DOHH2 (cell line): ENCODE results near the gene GLRA3.

ENCODE experiments used
- H3F3A ChIP-seq: fragments of 200-600 bp; sonication (generic), shearing (Covaris generic); 2 replicates; pipeline ENCODE4 v1.6.0; 2016; ENCODE audit warnings: antibody characterized with exemption, mild to moderate bottlenecking; ENCODE audit not compliant: control insufficient read depth, insufficient read depth
- H3K27ac ChIP-seq: fragments of 200-600 bp; sonication (generic); 2 replicates; pipeline ENCODE4 v1.5.1; 2014; ENCODE audit warnings: low read depth, mild to moderate bottlenecking, low read length, moderate library complexity
- H3K27me3 ChIP-seq: fragments of 200-600 bp; sonication (generic); 2 replicates; pipeline ENCODE4 v1.6.1; 2014; ENCODE audit warnings: mild to moderate bottlenecking, low read length, mixed read lengths; ENCODE audit not compliant: control insufficient read depth
- H3K36me3 ChIP-seq: fragments of 200-600 bp; sonication (generic); 2 replicates; pipeline ENCODE4 v1.6.1; 2014; ENCODE audit warnings: mild to moderate bottlenecking, low read length, moderate library complexity, mixed read lengths; ENCODE audit not compliant: control insufficient read depth
- H3K4me1 ChIP-seq: fragments of 200-600 bp; sonication (generic); 2 replicates; pipeline ENCODE4 v1.6.1; 2014; ENCODE audit warnings: mild to moderate bottlenecking, low read length, mixed read lengths; ENCODE audit not compliant: control insufficient read depth
- H3K4me2 ChIP-seq: fragments of 200-600 bp; sonication (generic); 2 replicates; pipeline ENCODE4 v1.6.0; 2014; ENCODE audit warnings: mild to moderate bottlenecking, low read length, moderate library complexity
- H3K4me3 ChIP-seq: fragments of 200-600 bp; sonication (generic); 2 replicates; pipeline ENCODE4 v1.5.1; 2014; ENCODE audit warnings: mild to moderate bottlenecking, low read length, mixed read lengths
- H3K79me2 ChIP-seq: fragments of 200-600 bp; sonication (generic); 2 replicates; pipeline ENCODE4 v1.6.1; 2014; ENCODE audit warnings: mild to moderate bottlenecking, low read length, mixed read lengths; ENCODE audit not compliant: control insufficient read depth
- H3K9me2 ChIP-seq: fragments of 200-600 bp; sonication (generic); replicated peaks from 2 replicates; pipeline ENCODE4 v1.6.1; 2014; ENCODE audit warnings: mild to moderate bottlenecking, low read length, mixed read lengths; ENCODE audit not compliant: control insufficient read depth
- H3K9me3 ChIP-seq: fragments of 200-600 bp; sonication (generic); 2 replicates; pipeline ENCODE4 v1.6.1; 2014; ENCODE audit warnings: antibody characterized with exemption, low read length, mixed read lengths; ENCODE audit not compliant: control insufficient read depth, insufficient read depth
- H4K20me1 ChIP-seq: fragments of 200-600 bp; sonication (generic); 2 replicates; pipeline ENCODE4 v1.6.0; 2014; ENCODE audit warnings: low read depth, mild to moderate bottlenecking, antibody characterized with exemption, low read length, moderate library complexity; ENCODE audit not compliant: control insufficient read depth, insufficient read depth
- EZH2phosphoT487 ChIP-seq: fragments of 200-600 bp; sonication (generic); IDR thresholded peaks from 2 replicates; pipeline ENCODE4 v1.6.1; 2017; ENCODE audit warnings: borderline replicate concordance, mild to moderate bottlenecking, antibody characterized with exemption, low read length, moderate library complexity, mixed read lengths
- TF ChIP-seq, protein P1 (sequence below): fragments of 200-600 bp; sonication (generic); IDR thresholded peaks from one replicate; pipeline ENCODE4 v1.5.1; 2014; ENCODE audit warnings: antibody characterized with exemption, mild to moderate bottlenecking, low read depth, low read length; ENCODE audit not compliant: poor library complexity, severe bottlenecking

Gene GLRA3

DNA sequence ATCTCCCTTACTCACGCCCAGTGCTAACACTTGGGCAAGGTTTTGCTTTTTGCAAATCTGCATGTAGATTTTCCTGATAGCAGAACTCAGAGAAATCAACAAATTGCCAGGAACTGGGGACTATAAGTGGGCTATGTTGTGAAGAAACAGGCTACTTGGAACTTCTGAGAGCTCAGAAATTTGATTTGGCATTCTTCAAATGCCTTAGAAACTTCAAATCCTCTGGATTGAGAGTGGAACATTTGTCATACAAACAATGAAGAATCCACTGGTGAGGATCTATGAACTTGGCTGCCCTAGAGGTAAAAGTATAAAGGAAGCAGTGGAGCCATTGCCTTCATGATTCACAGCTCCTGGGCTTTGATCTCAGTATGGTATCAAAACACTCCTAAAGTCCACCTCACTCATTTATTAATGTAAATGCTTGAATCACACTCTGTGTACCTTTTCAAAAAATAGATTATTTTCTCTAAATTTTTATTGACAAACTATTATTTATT, 126.0 kb downstream of the GLRA3 start:
- no peak for TF ChIP-seq EZH2phosphoT487
- TF ChIP-seq, protein P1, sequence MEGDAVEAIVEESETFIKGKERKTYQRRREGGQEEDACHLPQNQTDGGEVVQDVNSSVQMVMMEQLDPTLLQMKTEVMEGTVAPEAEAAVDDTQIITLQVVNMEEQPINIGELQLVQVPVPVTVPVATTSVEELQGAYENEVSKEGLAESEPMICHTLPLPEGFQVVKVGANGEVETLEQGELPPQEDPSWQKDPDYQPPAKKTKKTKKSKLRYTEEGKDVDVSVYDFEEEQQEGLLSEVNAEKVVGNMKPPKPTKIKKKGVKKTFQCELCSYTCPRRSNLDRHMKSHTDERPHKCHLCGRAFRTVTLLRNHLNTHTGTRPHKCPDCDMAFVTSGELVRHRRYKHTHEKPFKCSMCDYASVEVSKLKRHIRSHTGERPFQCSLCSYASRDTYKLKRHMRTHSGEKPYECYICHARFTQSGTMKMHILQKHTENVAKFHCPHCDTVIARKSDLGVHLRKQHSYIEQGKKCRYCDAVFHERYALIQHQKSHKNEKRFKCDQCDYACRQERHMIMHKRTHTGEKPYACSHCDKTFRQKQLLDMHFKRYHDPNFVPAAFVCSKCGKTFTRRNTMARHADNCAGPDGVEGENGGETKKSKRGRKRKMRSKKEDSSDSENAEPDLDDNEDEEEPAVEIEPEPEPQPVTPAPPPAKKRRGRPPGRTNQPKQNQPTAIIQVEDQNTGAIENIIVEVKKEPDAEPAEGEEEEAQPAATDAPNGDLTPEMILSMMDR, result no peak
- H3K9me2 ChIP-seq, result no peaks in the 10 kb centered on the region
- no peaks in the 10 kb centered on the region for H3K36me3 ChIP-seq
- H3F3A ChIP-seq, result no peaks in the 10 kb centered on the region
- no peaks in the 10 kb centered on the region for H4K20me1 ChIP-seq
- H3K4me2 ChIP-seq, result no peak overlapping the region
- no peaks in the 10 kb centered on the region for H3K79me2 ChIP-seq
- H3K27ac ChIP-seq, result no peak overlapping the region
- H3K9me3 ChIP-seq, result no peaks in the 10 kb centered on the region
- H3K4me3 ChIP-seq, result no peak overlapping the region
- no peaks in the 10 kb centered on the region for H3K4me1 ChIP-seq
- no peaks in the 10 kb centered on the region for H3K27me3 ChIP-seq

DNA sequence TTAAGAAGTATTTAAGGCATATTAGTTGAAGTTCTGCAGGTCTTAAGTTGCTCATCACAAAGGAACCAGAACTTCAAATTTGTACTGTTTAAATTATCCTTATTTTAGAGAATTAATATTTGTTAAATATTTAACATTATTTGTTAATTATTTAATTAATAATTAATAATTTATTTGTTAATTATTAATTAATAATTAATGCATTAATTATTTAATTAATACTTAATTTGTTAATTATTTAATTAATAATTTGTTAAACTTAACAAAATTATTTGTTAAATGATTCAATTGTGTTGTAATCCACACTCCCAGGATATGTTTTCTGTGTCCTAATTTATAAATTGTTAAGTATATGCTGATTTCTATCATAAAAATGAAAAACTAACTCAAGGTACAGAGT, 129.4 kb downstream of the GLRA3 start:
- no peak for TF ChIP-seq EZH2phosphoT487
- TF ChIP-seq, protein P1, result no peak
- H3K27ac ChIP-seq, result no peak overlapping the region
- no peaks in the 10 kb centered on the region for H3F3A ChIP-seq
- no peak overlapping the region for H3K4me2 ChIP-seq
- no peaks in the 10 kb centered on the region for H3K36me3 ChIP-seq
- H4K20me1 ChIP-seq, result no peaks in the 10 kb centered on the region
- H3K27me3 ChIP-seq, result no peaks in the 10 kb centered on the region
- no peak overlapping the region for H3K4me3 ChIP-seq
- H3K4me1 ChIP-seq, result no peaks in the 10 kb centered on the region
- H3K9me3 ChIP-seq, result no peaks in the 10 kb centered on the region
- no peaks in the 10 kb centered on the region for H3K79me2 ChIP-seq
- H3K9me2 ChIP-seq, result no peaks in the 10 kb centered on the region

DNA sequence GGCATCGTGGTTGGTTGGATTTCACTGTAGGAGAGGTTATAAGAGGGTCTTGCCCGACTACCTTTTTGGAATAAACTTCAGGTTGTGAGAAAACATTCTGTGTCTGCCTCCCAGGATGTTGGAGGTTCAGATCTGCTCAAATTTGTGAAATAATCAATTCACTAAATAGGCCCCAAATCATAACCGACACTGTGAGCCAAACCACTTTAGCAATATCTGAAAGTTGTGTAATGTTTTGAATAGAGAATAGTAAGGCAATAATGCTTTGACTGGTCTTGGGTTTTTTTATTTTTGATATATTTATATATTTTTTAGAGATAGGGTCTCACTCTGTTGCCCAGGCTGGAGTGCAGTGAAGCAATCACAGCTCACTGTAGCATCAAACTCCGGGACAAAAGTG, 131.2 kb downstream of the GLRA3 start:
- H3K27ac ChIP-seq, result no peak overlapping the region
- H4K20me1 ChIP-seq, result no peaks in the 10 kb centered on the region
- no peak overlapping the region for H3K4me2 ChIP-seq
- no peaks in the 10 kb centered on the region for H3K79me2 ChIP-seq
- TF ChIP-seq, protein P1, result no peak
- no peak for TF ChIP-seq EZH2phosphoT487
- H3K27me3 ChIP-seq, result no peaks in the 10 kb centered on the region
- H3F3A ChIP-seq, result no peaks in the 10 kb centered on the region
- no peaks in the 10 kb centered on the region for H3K9me3 ChIP-seq
- H3K36me3 ChIP-seq, result no peaks in the 10 kb centered on the region
- H3K9me2 ChIP-seq, result no peaks in the 10 kb centered on the region
- H3K4me3 ChIP-seq, result no peak overlapping the region
- no peaks in the 10 kb centered on the region for H3K4me1 ChIP-seq

DNA sequence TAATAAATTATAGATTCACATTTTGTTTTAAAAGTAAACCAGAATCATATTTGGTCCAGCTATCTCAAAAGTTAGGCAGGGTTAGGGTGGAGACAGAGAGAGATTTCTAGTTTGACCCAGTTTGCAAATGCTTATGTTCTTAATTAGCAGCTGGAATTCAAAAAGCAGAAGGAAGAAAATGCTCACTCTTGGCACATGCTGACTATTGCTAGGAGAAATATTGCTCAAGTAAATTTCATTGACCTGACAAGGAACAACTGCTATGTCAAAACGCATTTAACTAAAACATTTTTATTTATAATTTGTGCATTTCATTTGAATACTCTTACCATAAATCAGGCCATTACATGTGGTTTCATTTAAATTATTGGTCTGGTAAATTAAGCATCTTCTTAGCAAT, 131.8 kb downstream of the GLRA3 start:
- H3K9me3 ChIP-seq, result no peaks in the 10 kb centered on the region
- H3F3A ChIP-seq, result no peaks in the 10 kb centered on the region
- no peaks in the 10 kb centered on the region for H3K4me1 ChIP-seq
- H3K36me3 ChIP-seq, result no peaks in the 10 kb centered on the region
- no peaks in the 10 kb centered on the region for H3K27me3 ChIP-seq
- no peaks in the 10 kb centered on the region for H3K9me2 ChIP-seq
- no peaks in the 10 kb centered on the region for H3K79me2 ChIP-seq
- H4K20me1 ChIP-seq, result no peaks in the 10 kb centered on the region
- no peak for TF ChIP-seq EZH2phosphoT487
- TF ChIP-seq, protein P1, result no peak
- no peak overlapping the region for H3K4me2 ChIP-seq
- no peak overlapping the region for H3K4me3 ChIP-seq
- no peak overlapping the region for H3K27ac ChIP-seq
